HUES48 (cell line): ENCODE measurements around the gene U2AF1L4.
"Not testable (repeated sequence)": the region's sequence is repeated elsewhere in the genome, so short reads cannot be mapped to it uniquely, and the experiment has no call there.

ENCODE experiments used
- H3K27ac ChIP-seq: one replicate; pipeline ENCODE4 v1.7.0; 2013; ENCODE audit warnings: low read depth, low read length, inconsistent platforms
- H3K27me3 ChIP-seq: 2 replicates; pipeline ENCODE4 v1.6.1; 2013; ENCODE audit warnings: mild to moderate bottlenecking, low read length; ENCODE audit not compliant: control insufficient read depth, insufficient read depth
- H3K36me3 ChIP-seq: 2 replicates; pipeline ENCODE4 v1.6.1; 2013; ENCODE audit warnings: low read length; ENCODE audit not compliant: control insufficient read depth, insufficient read depth
- H3K4me1 ChIP-seq: 2 replicates; pipeline ENCODE4 v1.6.1; 2013; ENCODE audit warnings: mild to moderate bottlenecking, low read length; ENCODE audit not compliant: control insufficient read depth, insufficient read depth
- H3K4me3 ChIP-seq: 2 replicates; pipeline ENCODE4 v1.5.1; 2013; ENCODE audit warnings: mild to moderate bottlenecking, low read depth, low read length
- H3K9ac ChIP-seq: 2 replicates; pipeline ENCODE4 v1.6.1; 2013; ENCODE audit warnings: mild to moderate bottlenecking, low read depth, low read length, moderate library complexity
- H3K9me3 ChIP-seq: 2 replicates; pipeline ENCODE4 v1.6.1; 2013; ENCODE audit warnings: low read length; ENCODE audit not compliant: control insufficient read depth, insufficient read depth

U2AF1L4 gene

GRCh38 chr19:35779033-35779432, 33.8 kb upstream of the U2AF1L4 start:
- no peaks in the 10 kb centered on the region for H3K36me3 ChIP-seq

GRCh38 chr19:35777961-35778360, 32.7 kb upstream of the U2AF1L4 start:
- Histone ChIP-seq H3K4me1 (peaks cover 20% of the 10 kb centered on the region), H3K4me3 (no peak overlapping the region), H3K36me3 (no peaks in the 10 kb centered on the region), H3K27ac (no peak overlapping the region), H3K9me3 (no peaks in the 10 kb centered on the region), H3K27me3 (peaks cover 9% of the 10 kb centered on the region), H3K9ac (no peak overlapping the region)

More at GRCh38 chr19:35779033-35779432, 33.8 kb upstream of the U2AF1L4 start:
- peaks cover 20% of the 10 kb centered on the region for H3K4me1 ChIP-seq
- no peak overlapping the region for H3K9ac ChIP-seq
- no peak overlapping the region for H3K27ac ChIP-seq
- no peak overlapping the region for H3K4me3 ChIP-seq
- H3K9me3 ChIP-seq: no peaks in the 10 kb centered on the region
- H3K27me3 ChIP-seq: peaks cover 9% of the 10 kb centered on the region

DNA sequence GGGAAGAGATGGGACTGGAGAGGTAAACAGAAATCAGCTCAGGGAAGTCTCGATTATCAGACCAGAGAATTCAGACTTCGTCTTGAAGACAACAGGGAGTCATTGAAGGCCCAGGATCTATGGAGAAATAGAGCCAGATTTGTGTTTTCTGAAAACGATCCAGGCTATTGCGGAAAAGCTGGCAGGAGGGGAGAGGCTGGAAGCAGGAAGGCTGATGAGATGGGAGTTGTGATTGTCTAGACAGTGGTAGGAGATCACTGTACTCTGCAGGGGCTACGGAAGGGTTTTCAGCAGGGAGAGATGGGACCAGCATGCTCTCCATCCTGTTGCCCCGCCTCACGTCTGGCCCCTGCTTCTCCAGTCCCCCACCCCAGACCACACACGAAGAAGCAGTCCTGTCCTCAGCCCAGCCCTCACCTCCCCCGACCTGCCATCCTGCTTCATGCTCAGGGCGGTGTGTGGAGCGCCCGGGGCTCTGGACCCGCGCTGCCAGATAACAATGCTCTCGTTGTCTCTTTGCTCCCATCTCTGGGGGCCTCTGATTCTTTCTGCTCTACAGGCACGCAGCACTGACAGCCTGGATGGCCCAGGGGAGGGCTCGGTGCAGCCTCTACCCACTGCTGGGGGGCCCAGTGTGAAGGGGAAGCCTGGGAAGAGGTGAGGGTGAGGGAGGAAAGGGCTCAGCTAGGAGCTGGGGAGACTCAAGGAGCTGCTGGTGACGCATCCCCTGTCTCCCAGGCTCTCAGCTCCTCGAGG, 32.0 kb upstream of the U2AF1L4 start:
- Histone ChIP-seq H3K9me3 (no peaks in the 10 kb centered on the region), H3K4me1 (peaks cover 20% of the 10 kb centered on the region), H3K27ac (no peak overlapping the region), H3K27me3 (peaks cover 9% of the 10 kb centered on the region), H3K36me3 (no peaks in the 10 kb centered on the region), H3K9ac (no peak overlapping the region), H3K4me3 (peak overlapping the region; percentile 26; the same call in 1 of the 2 replicates)

DNA sequence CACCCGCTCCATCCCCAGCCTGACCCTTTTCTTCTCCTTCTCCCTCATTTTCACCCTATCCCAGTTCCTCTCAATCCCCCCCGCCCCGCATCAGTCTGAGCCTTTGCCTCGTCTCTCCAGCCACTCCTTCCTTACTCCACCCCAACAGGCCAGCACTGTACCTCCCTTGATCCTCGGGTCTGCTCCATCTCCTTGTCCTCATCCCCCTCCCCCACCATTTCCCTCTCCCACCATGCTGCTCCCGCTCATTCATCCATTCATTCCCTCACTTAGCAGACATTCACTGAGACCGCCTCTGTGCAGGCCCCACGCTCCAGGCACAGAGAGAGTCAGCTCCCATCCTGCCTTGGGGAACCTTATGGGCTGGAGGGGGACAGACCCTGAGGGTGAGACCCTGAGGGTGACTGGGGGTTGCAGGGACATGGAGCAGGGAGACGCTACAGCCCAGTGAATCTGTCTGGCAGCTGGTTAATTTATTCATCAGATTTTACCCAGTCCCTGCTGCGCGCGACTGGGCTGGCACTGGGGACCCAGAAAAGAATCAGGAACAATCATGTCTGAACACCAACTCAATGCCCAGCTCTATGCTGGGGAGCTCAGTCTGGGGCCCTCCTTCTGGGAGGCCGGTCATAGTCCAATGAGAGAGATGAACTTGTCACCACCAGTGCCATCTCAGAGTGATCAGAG, 31.0 kb upstream of the U2AF1L4 start:
- peaks cover 9% of the 10 kb centered on the region for H3K27me3 ChIP-seq
- no peaks in the 10 kb centered on the region for H3K36me3 ChIP-seq
- H3K9ac ChIP-seq: no peak overlapping the region
- H3K4me1 ChIP-seq: peaks cover 17% of the 10 kb centered on the region
- H3K9me3 ChIP-seq: no peaks in the 10 kb centered on the region
- peak overlapping the region; percentile 81; the same call in 1 of the 2 replicates for H3K4me3 ChIP-seq
- no peak overlapping the region for H3K27ac ChIP-seq

DNA sequence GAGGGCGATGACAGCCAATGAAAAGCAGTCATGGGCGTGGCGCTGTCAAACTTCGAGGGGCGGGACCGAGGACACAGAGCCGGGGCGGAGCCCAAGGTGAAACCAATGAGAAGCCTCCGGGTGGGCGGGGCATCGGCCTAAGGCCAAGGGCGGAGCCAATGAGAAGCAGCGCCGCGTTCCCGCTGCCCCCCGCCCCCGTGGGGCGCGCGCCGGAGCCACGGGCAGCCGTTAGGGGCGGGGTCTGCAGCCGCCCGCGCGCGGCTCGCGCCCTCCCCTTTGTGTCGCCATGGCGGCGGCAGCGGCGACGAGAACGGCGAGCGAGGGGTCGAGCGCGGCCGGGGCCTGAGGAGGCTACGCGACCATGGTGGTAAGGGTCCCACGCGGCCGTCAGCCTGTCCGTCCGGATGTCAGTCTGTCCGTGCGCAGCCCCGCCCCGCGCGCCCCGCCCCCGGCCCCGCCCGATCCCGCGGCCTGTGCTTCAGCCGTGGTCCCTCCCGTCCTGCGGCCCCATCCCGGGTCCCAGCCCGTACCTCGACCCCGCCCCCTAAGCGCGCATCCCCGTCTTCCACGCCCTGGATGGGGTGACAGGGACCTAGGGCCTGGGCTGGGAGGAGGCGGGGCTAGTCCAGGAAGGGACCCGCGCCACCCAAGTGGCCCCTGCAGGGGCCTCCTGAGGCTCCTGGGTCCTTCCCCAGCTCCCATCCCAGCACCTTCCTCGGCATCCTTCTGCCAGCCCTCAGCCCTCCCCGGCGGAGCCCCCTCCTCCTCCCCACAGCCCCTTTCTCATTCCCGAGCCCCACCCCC, 30.3 kb upstream of the U2AF1L4 start, which contains the start of gene ARHGAP33:
Gene ARHGAP33 (plus strand): TSS at position 267 of the 804 bp plus-strand sequence. CDS start 95 bp downstream, at position 362.
- H3K27ac ChIP-seq: no peak within 1 kb of the TSS
- no peak within 1 kb of the TSS for H3K9ac ChIP-seq

GRCh38 chr19:35775046-35775297, 29.8 kb upstream of the U2AF1L4 start:
- peaks cover 9% of the 10 kb centered on the region for H3K27me3 ChIP-seq
- no peak overlapping the region for H3K27ac ChIP-seq
- no peak overlapping the region for H3K9ac ChIP-seq
- no peaks in the 10 kb centered on the region for H3K36me3 ChIP-seq
- peak overlapping the region; percentile 81; the same call in 1 of the 2 replicates for H3K4me3 ChIP-seq
- H3K9me3 ChIP-seq: no peaks in the 10 kb centered on the region
- H3K4me1 ChIP-seq: peaks cover 17% of the 10 kb centered on the region

More for the DNA sequence above, 30.3 kb upstream of the U2AF1L4 start, which contains the start of gene ARHGAP33:
- peak within 1 kb of the TSS; percentile 81 for H3K4me3 ChIP-seq
- H3K4me1 ChIP-seq: peaks cover 17% of the 10 kb centered on the region
- H3K9me3 ChIP-seq: no peaks in the 10 kb centered on the region
- no peaks in the 10 kb centered on the region for H3K36me3 ChIP-seq
- peaks cover 9% of the 10 kb centered on the region for H3K27me3 ChIP-seq

DNA sequence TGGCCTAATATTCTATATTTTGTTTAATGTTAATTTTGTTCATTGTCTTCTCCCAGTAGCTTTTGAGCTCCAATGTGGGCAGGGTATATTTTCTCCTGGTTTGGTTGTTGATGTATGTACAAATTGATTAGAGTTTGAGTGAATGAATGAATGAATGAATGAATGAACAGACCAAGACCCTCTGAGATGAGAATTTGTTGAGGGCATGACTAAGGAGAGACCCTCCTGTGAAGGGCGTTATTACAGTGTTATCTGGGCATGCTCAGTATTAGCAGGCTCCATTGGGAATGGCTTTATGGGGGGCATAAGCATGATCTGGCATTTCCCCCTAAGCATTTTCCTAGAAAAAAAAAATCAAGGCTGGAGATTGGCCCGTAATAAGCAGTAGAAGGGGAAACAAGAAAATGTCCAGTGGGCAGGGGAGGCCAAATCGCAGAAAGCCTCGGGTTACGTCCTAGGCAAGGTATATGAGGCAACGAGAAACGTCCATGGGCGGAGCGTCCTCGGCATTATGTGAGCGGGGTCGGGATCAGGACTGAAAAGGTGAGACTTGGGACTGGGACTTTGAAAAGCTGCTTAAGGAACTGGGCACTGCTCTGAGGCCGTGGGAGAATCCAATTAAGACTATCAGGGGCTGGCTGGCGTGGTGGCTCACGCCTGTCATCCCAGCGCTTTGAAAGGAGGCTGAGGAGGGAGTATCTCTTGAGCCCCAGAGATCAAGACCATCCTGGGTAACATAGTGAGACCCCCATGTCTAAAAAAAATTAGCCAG, 29.2 kb upstream of the U2AF1L4 start:
- Histone ChIP-seq H3K4me3 (no peak overlapping the region), H3K9me3 (no peaks in the 10 kb centered on the region), H3K4me1 (peaks cover 17% of the 10 kb centered on the region), H3K27me3 (peaks cover 9% of the 10 kb centered on the region), H3K36me3 (no peaks in the 10 kb centered on the region), H3K9ac (no peak overlapping the region), H3K27ac (no peak overlapping the region)

- H3K9ac ChIP-seq: no peak overlapping the region
- H3K4me3 ChIP-seq: no peak overlapping the region
- peaks cover 17% of the 10 kb centered on the region for H3K4me1 ChIP-seq
- no peaks in the 10 kb centered on the region for H3K9me3 ChIP-seq
- H3K27ac ChIP-seq: no peak overlapping the region
- H3K27me3 ChIP-seq: peaks cover 9% of the 10 kb centered on the region
- H3K36me3 ChIP-seq: peaks cover 5% of the 10 kb centered on the region; the same call in 1 of the 2 replicates
Measured at GRCh38 chr19:35773020-35773806, 28.0 kb upstream of the U2AF1L4 start.

- H3K36me3 ChIP-seq, H3K9ac ChIP-seq, H3K9me3 ChIP-seq, H3K27ac ChIP-seq, H3K4me3 ChIP-seq, H3K27me3 ChIP-seq: not testable (repeated sequence)
- peaks cover 13% of the 10 kb centered on the region for H3K4me1 ChIP-seq
Measured at GRCh38 chr19:35772362-35772761, 27.1 kb upstream of the U2AF1L4 start.

DNA sequence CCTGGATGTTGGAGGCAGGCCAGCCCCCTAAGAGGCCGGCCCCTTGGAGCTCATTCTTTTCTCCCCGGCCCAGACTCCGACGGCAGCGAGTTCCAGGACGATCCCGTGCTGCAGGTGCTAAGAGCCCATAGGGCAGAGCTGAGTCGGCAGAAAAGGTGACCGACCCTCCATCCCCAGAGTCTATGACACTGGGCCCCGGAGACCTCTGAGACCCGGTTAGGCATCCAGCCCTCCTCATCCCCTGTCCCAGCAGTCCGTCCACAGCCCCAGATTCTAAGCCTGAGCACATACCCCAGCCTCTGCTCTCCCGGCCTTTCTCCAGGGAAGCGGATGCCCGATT, 22.8 kb upstream of the U2AF1L4 start:
- Histone ChIP-seq H3K4me3 (no peak overlapping the region), H3K9ac (no peak overlapping the region), H3K27me3 (no peaks in the 10 kb centered on the region), H3K4me1 (no peaks in the 10 kb centered on the region; the same call in 1 of the 2 replicates), H3K36me3 (peaks cover 19% of the 10 kb centered on the region), H3K9me3 (no peaks in the 10 kb centered on the region), H3K27ac (no peak overlapping the region)
